GM12875 (cell line): ENCODE results near the gene MEGF11.

ENCODE experiments used
- H3K4me3 ChIP-seq: one replicate; pipeline ENCODE4 v1.5.1; 2011; ENCODE audit warnings: low read depth, low read length, control low read depth
- CTCF ChIP-seq: IDR thresholded peaks from 2 replicates; pipeline ENCODE4 v1.5.1; 2011; ENCODE audit warnings: low read depth, mild to moderate bottlenecking, control low read depth, inconsistent platforms, low read length, moderate library complexity, borderline replicate concordance; ENCODE audit not compliant: insufficient read depth

The MEGF11 gene

GRCh38 chr15:66100761-66101160, 152.8 kb downstream of the MEGF11 start:
- no peak overlapping the region for H3K4me3 ChIP-seq
- TF ChIP-seq CTCF, result no peak

- no peak for TF ChIP-seq CTCF
- no peak overlapping the region for H3K4me3 ChIP-seq
Observed at GRCh38 chr15:66099950-66100671, 153.4 kb downstream of the MEGF11 start.

- TF ChIP-seq CTCF, result no peak
- H3K4me3 ChIP-seq, result no peak overlapping the region
Observed at GRCh38 chr15:66098022-66098363, 155.6 kb downstream of the MEGF11 start.

- TF ChIP-seq CTCF, result no peak
- H3K4me3 ChIP-seq, result no peak overlapping the region
Observed at GRCh38 chr15:66097151-66098021, 156.2 kb downstream of the MEGF11 start.

DNA sequence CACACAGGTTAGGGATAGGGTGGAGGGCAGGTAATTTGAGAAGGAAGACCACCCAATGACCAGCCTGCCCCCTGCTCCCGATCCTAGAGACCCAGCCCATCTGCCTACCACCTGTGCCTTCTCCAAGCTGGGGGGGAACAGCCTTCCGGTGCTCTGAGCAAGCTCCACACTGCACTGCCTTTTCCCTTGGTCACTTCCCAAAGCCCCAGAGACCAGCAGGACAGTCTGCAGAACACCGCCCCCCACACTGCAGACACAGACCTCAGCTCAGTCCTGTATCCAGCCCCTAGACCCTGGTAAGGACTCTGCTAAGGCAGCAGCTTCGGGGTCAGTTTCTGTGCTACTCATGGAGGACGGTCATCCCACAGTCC, 156.9 kb downstream of the MEGF11 start:
- TF ChIP-seq CTCF, result no peak

GRCh38 chr15:66095871-66096687, 157.5 kb downstream of the MEGF11 start:
- no peak for TF ChIP-seq CTCF
- no peak overlapping the region for H3K4me3 ChIP-seq

More for the DNA sequence above, 156.9 kb downstream of the MEGF11 start:
- H3K4me3 ChIP-seq, result no peak overlapping the region
